BJ (cell line): ENCODE results near the gene PCBP3. TPM values are rescaled to one million over a fixed set of nuclear protein-coding genes. Genes with fewer than 3 reads are reported as not detected.

Source experiments
- CTCF ChIA-PET: fragments of 350-600 bp; formaldehyde crosslinking; extraction: SDS; loops from one replicate; lab custom pipeline; 2021; ENCODE audit warnings: antibody characterized with exemption, inconsistent platforms; lab: Yijun Ruan, JAX
- POLR2A ChIA-PET: fragments of 300-600 bp; sonication (Branson Sonifier 250); formaldehyde crosslinking; extraction: SDS; loops from one replicate; lab custom pipeline; 2021; ENCODE audit warnings: antibody characterized with exemption; lab: Charles Lee
- DNase-seq: peaks from one replicate; pipeline ENCODE4 v3.0.0-alpha.2; 2011; ENCODE audit warnings: low read depth
- H3K27me3 ChIP-seq: 2 replicates; pipeline ENCODE4 v1.6.0; 2011; ENCODE audit warnings: low read length; ENCODE audit not compliant: control insufficient read depth, insufficient read depth
- H3K36me3 ChIP-seq: 2 replicates; pipeline ENCODE4 v1.5.1; 2011; ENCODE audit warnings: low read length; ENCODE audit not compliant: control insufficient read depth, insufficient read depth
- H3K4me3 ChIP-seq: 2 replicates; pipeline ENCODE4 v1.5.1; 2011; ENCODE audit warnings: low read depth, mild to moderate bottlenecking, control low read depth, low read length
- polyA plus RNA-seq: library from polyadenylated mRNA; depleted of rRNA; stranded (reverse); fragments of >200 nt; gene quantifications from 2 replicates; pipeline ENCODE4 v1.2.3, GENCODE V29; 2011
- TF ChIP-seq, protein P1 (sequence below): IDR thresholded peaks from 2 replicates; pipeline ENCODE4 v1.5.1; 2011; ENCODE audit warnings: low read depth, mild to moderate bottlenecking, control low read depth, inconsistent platforms, low read length, moderate library complexity; ENCODE audit not compliant: insufficient read depth

Gene PCBP3
- polyA plus RNA-seq, 1 experiment = 2.1 TPM

DNA sequence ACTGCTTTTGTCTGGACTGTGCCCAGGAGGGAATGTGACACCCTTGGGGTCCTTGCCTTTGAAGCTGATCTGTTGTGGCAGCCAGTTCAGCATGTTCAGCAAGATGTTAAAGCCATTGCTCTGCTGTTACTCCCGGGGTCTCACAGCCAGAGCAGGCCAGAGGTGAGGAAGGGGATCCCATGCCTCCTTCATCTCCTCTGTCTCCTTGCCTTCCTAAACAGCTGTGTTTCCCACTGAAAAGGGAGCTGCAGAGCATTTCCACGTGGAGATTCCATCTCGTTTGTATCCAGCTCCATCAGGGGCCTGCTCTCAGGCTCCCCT is 202.2 kb downstream of the PCBP3 start:
- ChIA-PET POLR2A (no interaction called here), CTCF (interaction anchor here (0.6 kb wide), 1 partner anchor 289 kb away, joined by 3 read pairs; no protein-coding TSS in a partner anchor)
- Histone ChIP-seq H3K27me3 (peaks cover 5% of the 10 kb centered on the region), H3K4me3 (no peak overlapping the region), H3K36me3 (no peaks in the 10 kb centered on the region)
- DNase-seq = no peak
- TF ChIP-seq, protein P1, sequence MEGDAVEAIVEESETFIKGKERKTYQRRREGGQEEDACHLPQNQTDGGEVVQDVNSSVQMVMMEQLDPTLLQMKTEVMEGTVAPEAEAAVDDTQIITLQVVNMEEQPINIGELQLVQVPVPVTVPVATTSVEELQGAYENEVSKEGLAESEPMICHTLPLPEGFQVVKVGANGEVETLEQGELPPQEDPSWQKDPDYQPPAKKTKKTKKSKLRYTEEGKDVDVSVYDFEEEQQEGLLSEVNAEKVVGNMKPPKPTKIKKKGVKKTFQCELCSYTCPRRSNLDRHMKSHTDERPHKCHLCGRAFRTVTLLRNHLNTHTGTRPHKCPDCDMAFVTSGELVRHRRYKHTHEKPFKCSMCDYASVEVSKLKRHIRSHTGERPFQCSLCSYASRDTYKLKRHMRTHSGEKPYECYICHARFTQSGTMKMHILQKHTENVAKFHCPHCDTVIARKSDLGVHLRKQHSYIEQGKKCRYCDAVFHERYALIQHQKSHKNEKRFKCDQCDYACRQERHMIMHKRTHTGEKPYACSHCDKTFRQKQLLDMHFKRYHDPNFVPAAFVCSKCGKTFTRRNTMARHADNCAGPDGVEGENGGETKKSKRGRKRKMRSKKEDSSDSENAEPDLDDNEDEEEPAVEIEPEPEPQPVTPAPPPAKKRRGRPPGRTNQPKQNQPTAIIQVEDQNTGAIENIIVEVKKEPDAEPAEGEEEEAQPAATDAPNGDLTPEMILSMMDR = no peak

DNA sequence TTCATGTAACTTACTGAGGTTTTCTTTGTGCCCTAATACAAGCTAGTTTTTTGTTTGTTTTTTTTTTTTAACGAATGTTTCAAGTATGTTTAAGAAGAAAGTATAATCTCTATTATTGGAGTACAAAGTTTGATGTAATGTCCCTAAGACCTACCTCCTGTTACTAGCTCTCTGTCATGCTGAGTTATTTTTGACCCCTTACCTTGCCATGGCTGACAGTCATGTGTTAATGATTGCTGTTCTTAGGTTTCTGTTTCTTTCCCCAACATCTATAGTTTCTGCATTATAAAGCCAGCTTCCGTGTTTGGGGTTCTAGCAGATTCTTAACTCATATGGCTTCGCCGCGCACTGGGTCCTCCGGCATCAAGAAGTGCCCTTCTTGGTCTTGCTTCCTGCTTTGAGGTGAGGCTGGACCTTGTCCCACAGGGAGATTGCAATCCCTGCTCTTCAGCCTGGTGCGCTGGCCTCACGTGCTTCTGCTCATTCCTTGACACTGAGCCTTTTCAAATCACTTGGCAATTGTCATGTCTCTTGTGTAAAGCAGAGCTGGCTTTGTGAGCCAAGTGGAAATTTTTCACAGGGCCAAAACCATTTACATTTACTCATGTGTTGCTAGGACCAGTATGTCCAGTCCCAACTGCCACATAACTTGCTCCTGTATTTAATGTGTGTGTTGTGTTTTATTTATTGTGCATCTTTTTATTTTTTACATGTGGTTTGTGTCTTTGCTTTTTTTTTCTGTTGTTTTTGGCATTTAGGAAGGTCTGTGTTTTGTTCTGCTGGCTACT is 203.0 kb downstream of the PCBP3 start:
- no peak for DNase-seq
- Histone ChIP-seq H3K27me3 (peaks cover 5% of the 10 kb centered on the region), H3K4me3 (no peak overlapping the region), H3K36me3 (no peaks in the 10 kb centered on the region)
- POLR2A ChIA-PET = no interaction called here
- TF ChIP-seq, protein P1 = no peak
- CTCF ChIA-PET = interaction anchor here (0.6 to 1.8 kb wide), 3 partner anchors 26 to 290 kb away, joined by 3 to 4 read pairs (median 4); no protein-coding TSS in a partner anchor

DNA sequence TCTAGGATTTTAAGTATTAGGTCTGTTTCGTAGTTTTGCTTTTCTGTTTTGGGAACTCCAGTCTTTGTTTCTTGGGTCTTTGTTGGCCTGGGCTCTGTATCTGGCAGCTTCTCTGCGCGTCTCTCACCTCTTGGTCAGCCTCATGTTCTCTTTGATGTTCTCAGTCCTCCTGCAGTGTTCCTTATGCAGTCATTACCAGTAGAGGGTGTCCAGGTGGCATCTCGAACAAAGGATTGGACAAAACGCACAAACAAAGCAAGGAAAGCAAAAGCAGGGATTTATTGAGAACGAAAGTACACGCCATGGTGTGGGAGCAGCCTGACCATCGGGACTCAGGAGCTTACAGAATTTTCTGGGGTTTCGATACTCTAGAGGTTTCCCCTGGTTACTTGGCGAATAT is 204.3 kb downstream of the PCBP3 start:
- ChIA-PET CTCF (interaction anchor here (1.1 to 1.8 kb wide), 3 partner anchors 11 to 34 kb away, joined by 3 to 5 read pairs (median 4); no protein-coding TSS in a partner anchor), POLR2A (no interaction called here)
- no peak for DNase-seq
- peaks cover 5% of the 10 kb centered on the region for H3K27me3 ChIP-seq
- no peak overlapping the region for H3K4me3 ChIP-seq
- TF ChIP-seq, protein P1 = 0 out of 2 replicates have a peak, but pooled peaks have one; percentile 7
- H3K36me3 ChIP-seq = no peaks in the 10 kb centered on the region

DNA sequence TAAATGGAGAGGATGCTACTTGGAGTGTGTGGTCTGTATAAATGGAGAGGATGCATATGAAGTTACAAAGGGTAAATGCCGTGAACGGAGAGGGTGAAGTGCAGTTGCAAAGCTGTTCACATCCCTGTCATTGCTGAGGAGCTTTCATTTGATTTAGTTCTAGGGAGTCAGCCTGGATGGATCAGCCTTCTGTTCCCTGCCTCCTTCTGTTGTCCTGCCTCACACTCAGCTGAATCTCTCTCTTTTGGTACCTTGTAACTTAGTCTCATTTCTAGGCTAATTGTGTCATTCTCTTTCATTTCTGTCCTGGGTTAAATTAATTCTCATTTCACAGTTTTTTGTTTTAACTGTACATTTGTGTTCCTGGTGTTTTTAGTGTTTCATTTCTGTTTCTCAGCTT is 204.8 kb downstream of the PCBP3 start:
- DNase-seq = no peak
- Histone ChIP-seq H3K4me3 (no peak overlapping the region), H3K27me3 (peaks cover 8% of the 10 kb centered on the region), H3K36me3 (no peaks in the 10 kb centered on the region)
- CTCF ChIA-PET = interaction anchor here (1.1 to 1.3 kb wide), 2 partner anchors 11 to 34 kb away, joined by 3 to 5 read pairs; no protein-coding TSS in a partner anchor
- POLR2A ChIA-PET = no interaction called here
- TF ChIP-seq, protein P1 = no peak

DNA sequence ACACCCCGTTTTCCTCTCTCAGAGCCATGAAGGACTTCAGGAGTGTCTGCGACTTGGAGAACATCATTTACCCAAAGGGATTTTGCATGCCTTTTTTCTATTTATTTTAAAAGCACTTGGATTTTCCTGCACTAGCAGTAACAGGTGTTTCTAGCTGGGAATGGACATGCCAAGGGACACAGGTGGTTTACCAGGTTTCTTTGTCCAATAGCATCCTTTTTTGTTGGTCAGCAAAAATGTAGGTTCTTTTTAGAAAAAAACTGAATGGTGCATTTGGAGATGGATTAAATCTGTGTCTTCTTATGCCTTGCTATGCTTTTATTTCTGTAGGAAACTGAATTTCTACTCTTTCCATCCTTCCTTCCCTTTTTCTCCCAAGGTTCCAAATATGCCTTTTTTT is 205.3 kb downstream of the PCBP3 start:
- POLR2A ChIA-PET = no interaction called here
- no peak for DNase-seq
- Histone ChIP-seq H3K27me3 (peaks cover 8% of the 10 kb centered on the region), H3K4me3 (no peak overlapping the region), H3K36me3 (no peaks in the 10 kb centered on the region)
- CTCF ChIA-PET = no interaction called here
- TF ChIP-seq, protein P1 = no peak
